ENCODE measurements around the gene MACROD2. TPM values are rescaled to one million over a fixed set of nuclear protein-coding genes. Genes with fewer than 3 reads are reported as not detected.

MACROD2 gene
- total RNA-seq, 1 experiment from 2014 or later, result 1.6 TPM

DNA sequence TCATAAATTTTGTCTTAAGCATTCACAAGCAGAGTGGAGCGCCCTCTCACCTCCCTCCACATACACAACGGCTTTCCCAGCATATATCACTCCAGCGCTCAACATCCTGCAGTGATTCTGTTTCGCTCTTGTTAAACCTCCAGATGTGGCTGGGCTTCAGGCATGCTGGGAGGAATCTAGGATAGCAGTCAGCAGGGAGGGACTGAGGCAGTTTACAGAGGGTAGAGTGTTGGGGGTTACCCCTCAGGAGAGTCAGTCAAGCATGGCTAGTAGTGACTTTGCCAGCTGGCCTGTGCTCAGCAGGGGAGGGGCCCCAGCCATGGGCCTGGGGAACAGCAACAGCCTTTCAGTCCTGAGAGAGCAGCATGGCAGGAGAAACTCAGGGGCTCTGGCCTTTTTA is 503.5 kb downstream of the MACROD2 start:
- Histone ChIP-seq H3K9ac (ENCODE audit: extremely low read depth, insufficient read length, low read length) (peak overlapping the region; percentile 13), H2BK12ac (ENCODE audit: insufficient read length, low read depth, low read length) (no peak overlapping the region), H3K27me3 (ENCODE audit: insufficient read depth, low read length) (no peaks in the 10 kb centered on the region), H4K20me1 (ENCODE audit: control insufficient read depth, insufficient read depth, insufficient read length) (no peaks in the 10 kb centered on the region), H3K79me1 (ENCODE audit: insufficient read depth, low read depth, low read length, poor library complexity, severe bottlenecking) (no peaks in the 10 kb centered on the region), H3T11ph (ENCODE audit: low read length) (no peak overlapping the region), H3K18ac (ENCODE audit: insufficient read length, low read depth, low read length) (no peak overlapping the region), H3K9me3 (ENCODE audit: control insufficient read depth, low read depth, low read length) (no peaks in the 10 kb centered on the region), H3K79me2 (ENCODE audit: insufficient read depth, low read length) (no peaks in the 10 kb centered on the region), H3K4ac (ENCODE audit: low read depth, low read length) (no peak overlapping the region), H4K8ac (replicated peaks; ENCODE audit: insufficient read length, low read depth, low read length) (no peak overlapping the region), H4K5ac (ENCODE audit: insufficient read length, low read depth, low read length) (no peak overlapping the region), H3K14ac (ENCODE audit: insufficient read depth, low read length) (no peak overlapping the region), H3K23ac (ENCODE audit: insufficient read length, low read depth, low read length) (no peak overlapping the region), H2BK15ac (ENCODE audit: low read depth, low read length) (no peak overlapping the region), H3K4me2 (ENCODE audit: insufficient read depth, insufficient read length, low read length) (no peak overlapping the region), H3K23me2 (ENCODE audit: insufficient read length, low read depth, low read length, poor library complexity, severe bottlenecking) (no peaks in the 10 kb centered on the region), H3K4me1 (ENCODE audit: insufficient read depth, low read length) (no peaks in the 10 kb centered on the region), H3K56ac (ENCODE audit: insufficient read length, low read depth, low read length) (no peak overlapping the region), H2BK5ac (ENCODE audit: insufficient read length, low read length) (no peak overlapping the region), H2AFZ (ENCODE audit: low read length) (peak overlapping the region; percentile 70), H4K91ac (ENCODE audit: insufficient read length, low read depth, low read length) (no peak overlapping the region), H2AK5ac (ENCODE audit: insufficient read length, low read length) (no peak overlapping the region), H2BK120ac (ENCODE audit: low read depth, low read length, poor library complexity, severe bottlenecking) (no peak overlapping the region), H2BK20ac (ENCODE audit: low read depth, low read length, poor library complexity, severe bottlenecking) (no peak overlapping the region), H3K27ac (ENCODE audit: insufficient read length, low read depth, low read length) (no peak overlapping the region)
- Mint-ChIP-seq H3K27ac (peak overlapping the region in 2 of 3 experiments; percentile 67 to 76; a peak in 5 of 7 replicates), H3K9me3 (no peaks in the 10 kb centered on the region), H3K36me3 (ENCODE audit: insufficient read depth in 1 of 3, low read depth in 3 of 3) (no peaks in the 10 kb centered on the region), H3K4me3 (no peak overlapping the region), H3K27me3 (ENCODE audit: low read depth) (no peaks in the 10 kb centered on the region), H3K4me1 (peaks cover 4 to 6% of the 10 kb centered on the region in 2 experiments)
- TF ChIP-seq, protein P1, sequence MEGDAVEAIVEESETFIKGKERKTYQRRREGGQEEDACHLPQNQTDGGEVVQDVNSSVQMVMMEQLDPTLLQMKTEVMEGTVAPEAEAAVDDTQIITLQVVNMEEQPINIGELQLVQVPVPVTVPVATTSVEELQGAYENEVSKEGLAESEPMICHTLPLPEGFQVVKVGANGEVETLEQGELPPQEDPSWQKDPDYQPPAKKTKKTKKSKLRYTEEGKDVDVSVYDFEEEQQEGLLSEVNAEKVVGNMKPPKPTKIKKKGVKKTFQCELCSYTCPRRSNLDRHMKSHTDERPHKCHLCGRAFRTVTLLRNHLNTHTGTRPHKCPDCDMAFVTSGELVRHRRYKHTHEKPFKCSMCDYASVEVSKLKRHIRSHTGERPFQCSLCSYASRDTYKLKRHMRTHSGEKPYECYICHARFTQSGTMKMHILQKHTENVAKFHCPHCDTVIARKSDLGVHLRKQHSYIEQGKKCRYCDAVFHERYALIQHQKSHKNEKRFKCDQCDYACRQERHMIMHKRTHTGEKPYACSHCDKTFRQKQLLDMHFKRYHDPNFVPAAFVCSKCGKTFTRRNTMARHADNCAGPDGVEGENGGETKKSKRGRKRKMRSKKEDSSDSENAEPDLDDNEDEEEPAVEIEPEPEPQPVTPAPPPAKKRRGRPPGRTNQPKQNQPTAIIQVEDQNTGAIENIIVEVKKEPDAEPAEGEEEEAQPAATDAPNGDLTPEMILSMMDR (conservative IDR thresholded peaks at IDR 0.05), result no peak
- no CpG with 5 or more reads among the region's 4 CpGs for WGBS (ENCODE audit: extremely low coverage, insufficient read length, low lambda C conversion rate)
- peak; percentile 29 for DNase-seq

Measured in H9 (cell line).